GM18870 (cell line): ENCODE results near the gene AP5Z1.
"Not testable (repeated sequence)": the region's sequence is repeated elsewhere in the genome, so short reads cannot be mapped to it uniquely, and the experiment has no call there.

Experiments used
- ATAC-seq: cut with Tn5 transposase; IDR thresholded peaks from one replicate; pipeline ENCODE4 v1.9.1; 2021; ENCODE audit warnings: moderate library complexity; ENCODE audit not compliant: unreplicated experiment

Gene AP5Z1

DNA sequence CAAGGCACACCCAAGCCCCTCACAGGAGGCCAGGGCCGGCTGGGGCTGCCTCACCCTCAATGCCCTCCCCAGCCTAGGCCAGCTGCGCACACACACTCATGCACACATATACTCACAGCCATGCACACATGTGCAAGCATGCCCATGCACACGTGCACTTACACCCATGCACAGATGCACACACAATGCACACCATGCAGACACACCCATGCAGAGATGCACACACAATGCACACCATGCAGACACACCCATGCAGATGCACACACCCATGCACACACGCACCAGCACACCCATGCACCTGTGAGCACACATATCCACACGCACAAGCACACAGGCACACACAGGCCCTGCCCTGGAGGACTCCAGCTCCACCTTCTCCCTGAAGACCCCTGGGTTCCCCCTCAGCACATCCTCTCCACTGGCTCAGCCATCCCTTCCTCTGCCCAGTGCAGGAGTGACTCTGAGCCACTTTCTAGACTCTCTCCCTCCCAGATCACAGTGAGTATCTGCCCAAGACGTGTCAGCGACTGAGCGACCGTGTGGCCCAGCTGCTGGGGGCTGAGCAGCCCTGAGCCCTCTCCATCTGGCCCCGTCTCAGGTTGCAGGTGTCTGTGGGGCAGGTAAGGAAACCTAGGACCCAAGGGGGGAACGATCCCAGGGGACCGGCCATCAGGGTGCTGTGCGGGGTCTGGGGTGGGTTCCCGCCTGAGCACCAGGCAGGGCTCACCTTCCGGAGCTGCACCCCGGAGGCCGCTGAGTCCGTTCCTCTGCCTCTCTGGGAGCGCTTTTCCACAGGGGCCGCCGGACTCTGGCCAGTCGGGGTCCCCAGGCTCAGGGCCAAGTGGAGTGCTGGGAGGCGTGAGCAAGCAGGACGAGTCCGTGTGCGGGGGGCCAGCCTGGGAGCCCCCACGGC, 25.8 kb downstream of the AP5Z1 start:
- no peak for ATAC-seq

DNA sequence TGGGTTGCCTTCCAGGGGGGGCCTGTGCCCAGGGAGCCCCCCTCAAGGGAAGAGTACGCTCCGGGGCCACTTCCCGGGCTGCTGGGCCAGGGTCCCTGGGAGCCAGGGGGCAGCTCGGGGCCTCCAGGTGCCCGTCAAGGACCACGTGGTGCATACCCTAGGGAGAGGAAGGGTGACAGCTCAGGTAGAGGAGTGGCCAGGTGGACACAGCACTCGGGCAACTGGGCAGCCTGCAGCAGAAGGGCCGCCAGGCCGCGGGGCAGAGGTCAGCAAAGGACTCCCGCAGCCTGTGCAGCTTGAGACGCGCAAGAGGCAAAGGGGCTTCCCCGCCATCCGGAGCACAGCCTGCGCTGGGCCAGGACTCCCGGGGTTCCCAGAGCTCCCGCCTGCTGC, 26.4 kb downstream of the AP5Z1 start:
- ATAC-seq, result no peak

- ATAC-seq, result not testable (repeated sequence)
Observed at GRCh38 chr7:4802577-4802976, 27.2 kb downstream of the AP5Z1 start.

GRCh38 chr7:4803397-4804241, 28.2 kb downstream of the AP5Z1 start:
- ATAC-seq, result no peak

DNA sequence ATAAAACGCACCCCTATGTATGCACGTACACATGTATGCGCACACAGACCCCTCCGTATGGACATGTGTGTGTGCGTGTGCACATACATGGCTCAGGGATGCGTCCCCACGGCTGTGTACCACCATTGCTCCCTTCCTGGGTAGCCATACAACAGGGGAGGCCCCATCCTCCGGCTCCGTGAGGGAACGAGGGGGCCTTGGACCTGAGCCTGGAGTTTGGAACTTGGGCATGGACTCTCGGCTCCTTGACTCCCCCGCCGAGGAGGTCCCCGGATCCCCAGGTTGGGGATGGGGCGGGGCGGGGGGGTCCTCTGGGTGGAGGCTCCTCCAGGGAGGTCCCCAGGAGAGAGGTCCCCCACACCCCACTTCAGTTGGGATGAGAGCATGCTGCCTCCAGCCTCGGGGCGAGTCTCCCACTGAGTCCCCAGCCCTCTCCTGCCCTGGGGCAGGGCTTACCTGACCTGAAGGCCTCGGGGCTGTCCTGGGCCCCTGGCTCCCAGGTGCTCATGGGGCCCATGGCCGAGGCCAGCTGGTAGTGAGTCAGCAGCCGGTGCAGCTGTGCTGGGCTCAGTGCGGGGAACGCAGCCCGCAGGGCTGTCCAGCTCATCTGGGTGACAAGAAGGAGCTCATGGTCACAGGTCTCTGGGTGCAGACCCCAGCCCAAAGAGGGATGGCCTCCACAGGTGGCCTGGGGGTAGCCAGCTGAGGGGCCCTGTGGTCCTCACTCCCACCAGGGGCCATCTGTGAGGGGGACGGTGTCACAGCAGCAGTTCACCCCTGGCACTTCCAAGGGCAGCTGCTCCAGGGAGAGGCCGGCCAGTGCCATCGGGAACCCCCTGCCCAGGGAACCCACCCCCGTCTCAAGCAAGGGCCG, 29.9 kb downstream of the AP5Z1 start:
- no peak for ATAC-seq

DNA sequence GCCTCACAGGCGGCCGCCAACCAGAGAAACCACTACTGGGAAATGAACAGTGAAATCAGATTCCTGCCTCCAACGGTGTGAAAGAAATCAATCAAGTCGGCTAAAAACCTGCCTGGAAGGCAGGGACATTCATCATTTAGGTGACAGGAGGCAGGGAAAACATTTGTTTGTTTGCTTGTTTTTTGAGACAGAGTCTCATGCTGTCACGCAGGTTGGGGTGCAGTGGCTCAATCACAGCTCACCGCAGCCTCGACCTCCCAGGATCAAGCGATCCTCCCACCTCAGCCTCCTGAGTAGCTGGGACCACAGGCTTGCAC, 30.5 kb downstream of the AP5Z1 start:
- no peak for ATAC-seq

- ATAC-seq, result no peak
Observed at GRCh38 chr7:4806983-4807597, 31.7 kb downstream of the AP5Z1 start.

- ATAC-seq, result no peak
Observed at GRCh38 chr7:4807598-4808016, 32.2 kb downstream of the AP5Z1 start.

DNA sequence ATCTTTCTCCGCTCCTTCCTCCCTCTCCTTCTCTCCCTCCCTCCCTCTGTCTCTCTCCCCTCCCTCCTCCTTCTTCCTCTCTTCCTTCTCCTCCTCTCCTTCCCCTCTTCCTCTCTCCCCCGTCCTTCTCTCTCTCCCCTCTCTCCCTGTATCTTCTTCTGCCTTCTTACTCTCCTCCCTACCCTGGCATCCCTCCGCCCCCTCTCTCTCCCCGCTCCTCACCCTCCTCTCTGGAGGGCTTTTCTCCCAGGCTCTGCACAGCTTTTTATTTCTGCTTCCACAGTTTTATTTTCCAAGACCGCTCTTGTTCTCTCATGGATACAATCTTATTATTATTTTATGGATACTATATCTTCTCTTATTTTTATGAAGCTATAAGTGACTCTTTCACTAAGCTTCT, 32.6 kb downstream of the AP5Z1 start:
- ATAC-seq, result no peak

GRCh38 chr7:4808565-4808964, 33.1 kb downstream of the AP5Z1 start:
- ATAC-seq, result no peak

DNA sequence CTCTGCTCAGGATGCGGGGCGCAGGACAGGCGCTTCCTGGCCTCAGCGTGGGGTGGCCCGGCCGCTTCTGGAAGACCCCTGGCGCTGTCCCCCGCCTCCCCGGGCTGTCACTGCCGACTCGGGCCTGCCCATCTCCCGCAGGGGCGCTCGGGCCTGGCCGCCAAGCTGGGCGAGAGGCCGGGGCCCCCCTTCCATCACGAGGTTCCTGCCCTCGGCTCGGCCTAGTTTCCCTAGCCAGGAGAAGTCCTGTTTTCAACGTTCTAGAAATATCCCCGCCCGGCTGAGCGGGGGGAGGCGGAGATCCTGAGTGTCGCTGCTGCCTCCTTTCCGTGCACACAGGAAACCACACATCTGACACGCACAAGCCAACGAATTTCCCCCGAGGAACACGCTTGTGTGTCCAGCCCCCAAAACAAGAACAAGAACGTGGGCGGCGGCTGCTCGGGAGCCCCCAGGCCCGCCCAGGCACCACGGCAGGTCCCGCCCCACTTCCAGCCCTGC, 33.7 kb downstream of the AP5Z1 start:
- ATAC-seq, result no peak

- no peak for ATAC-seq
Observed at GRCh38 chr7:4809666-4810065, 34.2 kb downstream of the AP5Z1 start.

GRCh38 chr7:4814433-4814832, 39.0 kb downstream of the AP5Z1 start:
- ATAC-seq, result no peak

DNA sequence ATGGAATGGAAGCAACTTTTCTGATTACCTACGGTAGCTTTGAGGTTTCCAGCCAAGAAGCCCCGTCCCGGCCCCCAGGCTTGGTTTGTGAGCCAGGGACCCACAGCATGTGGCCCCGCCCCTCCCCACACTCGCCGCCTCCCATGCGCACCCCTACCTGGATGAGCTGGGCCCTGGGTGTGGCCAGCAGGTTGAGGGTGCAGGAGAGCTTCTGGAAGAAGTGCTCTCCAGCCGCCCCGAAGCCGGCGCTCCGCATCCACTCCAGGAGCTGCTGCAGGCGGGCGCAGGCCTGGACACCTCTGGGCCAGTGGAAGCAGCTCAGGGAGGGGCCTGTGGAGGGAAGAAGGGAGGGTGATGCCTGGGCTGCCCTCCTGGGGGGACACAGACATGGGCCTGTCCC, 39.7 kb downstream of the AP5Z1 start:
- ATAC-seq, result no peak

- no peak for ATAC-seq
Observed at GRCh38 chr7:4815609-4816418, 40.4 kb downstream of the AP5Z1 start.

GRCh38 chr7:4816419-4817080, 41.1 kb downstream of the AP5Z1 start:
- no peak for ATAC-seq

DNA sequence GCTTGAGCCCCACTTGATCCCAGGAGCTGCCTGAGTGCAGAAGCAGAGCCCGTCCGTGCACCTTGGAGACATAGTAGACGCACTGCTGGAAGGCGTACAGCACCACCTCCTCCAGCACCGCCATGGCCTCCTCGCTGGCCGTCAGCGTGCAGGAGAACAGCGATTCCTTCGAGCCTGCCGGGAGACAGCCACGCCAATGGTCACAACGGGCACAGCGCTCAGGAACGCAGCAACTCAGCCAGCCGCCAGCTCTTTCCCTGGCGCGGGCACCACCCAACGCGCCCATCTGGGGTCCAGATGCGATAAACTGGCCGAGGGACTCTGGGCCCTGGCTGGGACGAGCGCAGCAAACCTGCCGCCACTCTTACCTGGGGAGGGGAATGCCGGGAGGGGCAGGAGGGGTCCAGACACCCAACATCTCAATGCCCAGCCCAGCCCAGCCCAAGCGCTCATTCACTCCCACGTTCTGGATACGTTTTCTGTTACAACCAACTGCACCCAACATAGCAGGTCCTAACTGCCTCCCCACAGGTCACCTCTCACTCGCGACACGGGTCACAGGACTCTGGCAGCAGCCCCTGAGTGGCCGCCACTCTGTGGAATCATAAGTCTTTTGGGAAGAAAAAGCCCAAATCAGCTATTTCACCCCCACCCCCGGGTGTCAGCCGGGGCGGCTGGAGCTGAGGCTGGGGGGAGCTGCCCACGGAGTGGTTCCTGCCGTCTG, 41.9 kb downstream of the AP5Z1 start:
- no peak for ATAC-seq

DNA sequence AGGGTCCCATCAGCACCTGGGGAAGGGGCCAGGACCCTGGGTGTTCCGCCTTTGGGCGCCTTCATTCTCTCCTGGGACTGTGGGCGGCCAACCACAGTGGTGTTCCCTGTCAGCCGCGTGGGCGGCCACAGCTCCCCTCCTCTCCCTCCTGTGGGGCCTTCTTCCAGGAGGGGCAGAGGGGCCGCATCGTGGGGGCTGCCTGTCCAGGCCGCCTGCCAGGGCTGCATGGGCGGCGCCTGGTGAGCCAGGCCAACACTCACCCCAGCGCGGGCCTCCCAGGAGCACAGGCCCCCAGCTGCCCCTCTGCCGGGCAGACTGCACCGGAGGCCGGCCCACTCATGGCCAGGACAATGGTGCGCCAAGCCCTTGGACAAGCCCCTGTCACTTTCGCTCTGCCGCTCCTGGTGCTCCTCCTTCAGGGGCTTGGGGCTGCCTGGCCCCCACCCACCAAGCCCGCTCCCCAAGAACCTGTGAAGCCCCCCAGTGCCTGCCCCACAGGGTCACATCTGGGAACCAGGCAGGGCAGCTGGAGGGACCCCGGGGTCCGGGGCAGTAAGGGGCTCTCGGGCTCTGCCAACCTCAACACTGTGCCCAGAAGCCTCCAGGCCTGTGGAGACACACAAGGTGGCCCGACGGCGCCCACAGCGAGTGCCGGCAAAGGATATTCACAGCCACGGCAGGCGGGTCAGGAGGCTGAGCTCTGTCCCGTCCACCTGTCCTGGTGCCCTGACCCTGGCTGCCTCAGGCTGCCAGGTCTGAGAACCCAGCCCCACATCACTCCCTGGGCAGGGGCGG, 42.8 kb downstream of the AP5Z1 start:
- ATAC-seq, result no peak
